ENCODE data around the gene TNNT1.

GRCh38 chr19:55178781-55179599, 30.0 kb upstream of the TNNT1 start:
- TF ChIP-seq POLR2A (IDR thresholded peaks at IDR 0.05) = no peak
- TF ChIP-seq CTCF (IDR thresholded peaks at IDR 0.05) = no peak
